OCI-LY3 (cell line): ENCODE results near the gene RBM17.

Experiments
- CTCF ChIP-seq: fragments of 200-600, 300-600 bp; sonication (generic); IDR thresholded peaks from 2 replicates; pipeline ENCODE4 v1.5.1; 2014; ENCODE audit warnings: antibody characterized with exemption, low read length, low read depth
- EZH2phosphoT487 ChIP-seq: fragments of 200-600 bp; shearing (Covaris generic); IDR thresholded peaks from 2 replicates; pipeline ENCODE4 v1.6.1; 2018; ENCODE audit warnings: antibody characterized with exemption, mixed run types, low read depth

GRCh38 chr10:6123532-6123931 lies 34.7 kb downstream of the RBM17 start:
- TF ChIP-seq CTCF, result no peak
- TF ChIP-seq EZH2phosphoT487, result no peak
